Spleen (tissue), 11 donors: ENCODE measurements around the gene NRG3. TPM values are rescaled to one million over a fixed set of nuclear protein-coding genes. Genes with fewer than 3 reads are reported as not detected.

ENCODE experiments used
- DNase-seq: peaks from one replicate; pipeline ENCODE4 v3.0.0-alpha.2; 2020
- H3K27ac ChIP-seq, 8 donors: fragments of 200-600 bp; sonication (generic) in 7 of 8; 1 replicate in 4 of 8; 2 replicates in 4 of 8; pipeline versions ENCODE4 v1.5.0 to v1.8.0; 2016 to 2021; ENCODE audit warnings: inconsistent platforms in 4 of 8, mild to moderate bottlenecking in 4 of 8, moderate library complexity in 1 of 8
- H3K27me3 ChIP-seq, 7 donors: fragments of 200-600 bp; sonication (generic) in 6 of 7; replicated peaks in 1 of 7; 1 replicate in 4 of 7; 2 replicates in 3 of 7; pipeline versions ENCODE4 v1.5.0 to v1.8.0; 2016 to 2021; ENCODE audit warnings: inconsistent platforms in 3 of 7, mild to moderate bottlenecking in 1 of 7
- H3K36me3 ChIP-seq, 6 donors: fragments of 200-600 bp; sonication (generic) in 5 of 6; 1 replicate in 4 of 6; 2 replicates in 2 of 6; pipeline versions ENCODE4 v1.5.0 to v1.8.0; 2016 to 2021; ENCODE audit warnings: inconsistent platforms in 2 of 6
- H3K4me1 ChIP-seq, 6 donors: fragments of 200-600 bp; sonication (generic) in 5 of 6; 1 replicate in 3 of 6; 2 replicates in 3 of 6; pipeline versions ENCODE4 v1.5.0 to v1.8.0; 2016 to 2021; ENCODE audit warnings: inconsistent platforms in 3 of 6
- H3K4me3 ChIP-seq, 8 donors: fragments of 200-600 bp; sonication (generic) in 7 of 8; 1 replicate in 4 of 8; 2 replicates in 4 of 8; pipeline versions ENCODE4 v1.5.0 to v1.8.0; 2016 to 2021; ENCODE audit warnings: inconsistent platforms in 4 of 8, mild to moderate bottlenecking in 4 of 8, moderate library complexity in 2 of 8
- H3K9me3 ChIP-seq, 8 donors: fragments of 200-600 bp; sonication (generic) in 7 of 8; 1 replicate in 4 of 8; 2 replicates in 4 of 8; pipeline versions ENCODE4 v1.5.0 to v1.8.0; 2016 to 2021; ENCODE audit warnings: inconsistent platforms in 4 of 8
- POLR2A ChIP-seq, 3 donors: fragments of 450-650 bp; IDR thresholded peaks; one replicate each; pipeline ENCODE4 v1.5.1; 2017; ENCODE audit warnings: antibody characterized with exemption in 3 of 3, mild to moderate bottlenecking in 1 of 3
- POLR2AphosphoS5 ChIP-seq, 3 donors: sonication (generic); formaldehyde crosslinking; IDR thresholded peaks; one replicate each; pipeline ENCODE4 v1.5.1; 2017; ENCODE audit warnings: antibody characterized with exemption in 3 of 3
- WGBS, 5 donors: extraction: QIAGEN DNeasy Blood & Tissue Kit in 3 of 5; methylation state at CpG; one replicate each; pipeline versions ENCODE4 v1.1.5 to v1.1.7; 2013 to 2018; 5-methylcytosine and 5-hydroxymethylcytosine counted together
- intact Hi-C: fragments of 100-400 bp; cut with DNase I; formaldehyde crosslinking; loops from one replicate; pipeline ENCODE4 v1.15.0; 2023; ENCODE audit warnings: low total_unique reads
- polyA plus RNA-seq, 3 donors: library from polyadenylated mRNA; stranded (reverse); fragments of 200-250 nt; gene quantifications; one replicate each; pipeline ENCODE4 v1.2.1, GENCODE V29; 2013
- total RNA-seq, 7 donors: library from RNA; depleted of rRNA in 3 of 7; stranded (reverse); fragments of >200 nt in 3 of 7; fragmentation: NEBNext Ultra II Directional in 4 of 7; extraction: Animal tissue kit (Norgen Biotek cat#: 25700) in 4 of 7; gene quantifications; one replicate each; pipeline versions ENCODE4 v1.1.0 to v1.2.1, GENCODE V29; 2016 to 2021
- TF ChIP-seq, protein P1 (sequence below), 11 experiments: fragments of 200-600 bp in 7 of 11; fragments of 450-650 bp in 4 of 11; sonication (generic) in 4 of 11; IDR thresholded peaks in 8 of 11; conservative IDR thresholded peaks in 3 of 11; 1 replicate in 7 of 11; 2 replicates in 4 of 11; pipeline versions ENCODE4 v1.4.0 to v1.8.0; 2016 to 2021; ENCODE audit warnings: antibody characterized with exemption in 11 of 11, inconsistent platforms in 4 of 11, mild to moderate bottlenecking in 1 of 11
- donor health status: healthy with polysubstance abuse.
- donor health status: DM: no; HTN: no; CAD: no; lungs with moderate emphysema.
- donor health status: DM: no; HTN: no; CAD: no.
- donor health status: Bipolar disorder and iron deficiency.
- donor health status: healthy.
- donor health status: DM: no; HTN: no; CAD: no.
- donor health status: DM: yes; HTN: yes; CAD: no.

NRG3 gene
- total and polyA plus RNA-seq, 10 donors = 0.10 to 0.22 (median 0.21) TPM; not detected in 7

DNA sequence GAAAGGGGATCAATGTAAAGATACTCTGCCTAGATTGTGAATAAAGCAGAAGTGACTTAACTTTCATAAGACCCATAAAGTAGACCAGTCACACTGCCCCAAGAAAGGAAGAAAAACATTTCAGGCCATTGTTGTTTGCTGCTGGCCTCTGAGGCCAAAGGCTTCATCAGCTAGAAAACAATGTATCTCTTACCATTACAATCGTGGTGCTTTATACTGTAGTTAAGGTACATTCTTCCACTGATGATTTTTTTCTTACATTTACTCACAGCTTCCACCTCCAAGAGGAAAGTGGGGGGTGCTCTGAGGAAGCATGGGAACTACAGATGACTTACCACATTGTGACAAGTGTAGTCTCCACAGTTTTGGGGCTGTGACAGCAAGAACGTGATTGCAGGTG, 68.6 kb downstream of the NRG3 start:
- intact Hi-C loops = no loop called here
- no peak overlapping the region for H3K27ac ChIP-seq
- WGBS, 5 donors = 47 to 72% (median 53%) methylated on average over 2 of the region's 2 CpGs
- H3K4me1 ChIP-seq = no peaks in the 10 kb centered on the region
- no peak for TF ChIP-seq POLR2A (IDR thresholded peaks at IDR 0.05)
- DNase-seq = no peak
- H3K36me3 ChIP-seq = no peaks in the 10 kb centered on the region
- H3K27me3 ChIP-seq = no peaks in the 10 kb centered on the region
- peaks cover 0 to 8% (median 0%) of the 10 kb centered on the region in 8 donors for H3K9me3 ChIP-seq
- no peak overlapping the region for H3K4me3 ChIP-seq

DNA sequence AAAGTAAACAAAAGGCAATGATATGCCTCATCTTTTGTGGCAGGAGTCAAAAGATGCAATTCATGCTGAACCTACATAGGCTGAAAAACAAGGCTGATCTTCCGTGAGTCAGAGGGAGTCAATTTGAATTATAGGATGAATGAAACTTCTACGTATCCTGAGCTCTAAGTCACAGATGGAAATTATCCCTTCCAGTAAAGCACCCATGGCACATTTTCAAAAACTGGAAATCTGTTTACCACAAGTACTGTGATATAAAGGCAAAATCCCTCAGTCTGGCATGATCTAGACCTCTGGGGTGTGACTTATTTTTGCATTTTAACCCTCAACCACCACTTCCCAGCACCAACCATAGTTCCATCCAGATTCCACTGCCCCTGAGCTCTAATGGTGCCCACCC, 69.6 kb downstream of the NRG3 start:
- no peaks in the 10 kb centered on the region for H3K4me1 ChIP-seq
- TF ChIP-seq POLR2AphosphoS5 (IDR thresholded peaks at IDR 0.05) (no peak), POLR2A (IDR thresholded peaks at IDR 0.05) (no peak)
- TF ChIP-seq, protein P1, sequence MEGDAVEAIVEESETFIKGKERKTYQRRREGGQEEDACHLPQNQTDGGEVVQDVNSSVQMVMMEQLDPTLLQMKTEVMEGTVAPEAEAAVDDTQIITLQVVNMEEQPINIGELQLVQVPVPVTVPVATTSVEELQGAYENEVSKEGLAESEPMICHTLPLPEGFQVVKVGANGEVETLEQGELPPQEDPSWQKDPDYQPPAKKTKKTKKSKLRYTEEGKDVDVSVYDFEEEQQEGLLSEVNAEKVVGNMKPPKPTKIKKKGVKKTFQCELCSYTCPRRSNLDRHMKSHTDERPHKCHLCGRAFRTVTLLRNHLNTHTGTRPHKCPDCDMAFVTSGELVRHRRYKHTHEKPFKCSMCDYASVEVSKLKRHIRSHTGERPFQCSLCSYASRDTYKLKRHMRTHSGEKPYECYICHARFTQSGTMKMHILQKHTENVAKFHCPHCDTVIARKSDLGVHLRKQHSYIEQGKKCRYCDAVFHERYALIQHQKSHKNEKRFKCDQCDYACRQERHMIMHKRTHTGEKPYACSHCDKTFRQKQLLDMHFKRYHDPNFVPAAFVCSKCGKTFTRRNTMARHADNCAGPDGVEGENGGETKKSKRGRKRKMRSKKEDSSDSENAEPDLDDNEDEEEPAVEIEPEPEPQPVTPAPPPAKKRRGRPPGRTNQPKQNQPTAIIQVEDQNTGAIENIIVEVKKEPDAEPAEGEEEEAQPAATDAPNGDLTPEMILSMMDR (IDR thresholded peaks at IDR 0.05 in 8 of 11, conservative IDR thresholded peaks at IDR 0.05 in 3 of 11) = no peak
- no peak overlapping the region for H3K27ac ChIP-seq
- no peak for DNase-seq
- H3K36me3 ChIP-seq = no peaks in the 10 kb centered on the region
- H3K9me3 ChIP-seq = peaks cover 0 to 8% (median 0%) of the 10 kb centered on the region in 8 donors
- intact Hi-C loops = no loop called here
- H3K27me3 ChIP-seq = no peaks in the 10 kb centered on the region
- WGBS, 5 donors = 77 to 92% (median 89%) methylated on average over 2 of the region's 2 CpGs
- H3K4me3 ChIP-seq = no peak overlapping the region

DNA sequence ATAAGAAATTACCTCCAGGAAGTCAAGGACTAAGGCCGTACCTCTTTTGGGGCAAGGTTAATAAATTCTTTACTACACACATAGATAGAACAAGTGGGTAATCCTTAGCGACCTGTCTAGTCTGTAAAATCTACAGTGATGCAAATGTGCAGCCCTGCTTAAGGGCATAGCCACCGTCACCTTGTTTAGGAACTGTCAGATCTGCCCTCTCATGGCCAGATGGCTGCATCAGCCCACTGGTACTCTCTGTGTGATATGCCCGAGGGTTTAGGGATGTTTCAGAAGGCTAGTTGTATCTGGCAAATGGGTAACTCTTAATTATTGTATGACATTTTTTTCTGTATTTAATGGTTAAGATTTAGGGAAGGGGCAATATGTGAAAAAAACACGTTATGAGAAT, 74.3 kb downstream of the NRG3 start:
- Histone ChIP-seq H3K4me3 (no peak overlapping the region), H3K36me3 (no peaks in the 10 kb centered on the region), H3K27ac (no peak overlapping the region), H3K27me3 (no peaks in the 10 kb centered on the region), H3K4me1 (no peaks in the 10 kb centered on the region), H3K9me3 (peaks cover 0 to 15% (median 0%) of the 10 kb centered on the region in 8 donors)
- intact Hi-C loops = no loop called here
- TF ChIP-seq, protein P1 (IDR thresholded peaks at IDR 0.05 in 8 of 11, conservative IDR thresholded peaks at IDR 0.05 in 3 of 11) = no peak
- no peak for TF ChIP-seq POLR2A (IDR thresholded peaks at IDR 0.05)
- no peak for DNase-seq
- 57 to 78% (median 69%) methylated on average over 5 of the region's 5 CpGs for WGBS, 5 donors

DNA sequence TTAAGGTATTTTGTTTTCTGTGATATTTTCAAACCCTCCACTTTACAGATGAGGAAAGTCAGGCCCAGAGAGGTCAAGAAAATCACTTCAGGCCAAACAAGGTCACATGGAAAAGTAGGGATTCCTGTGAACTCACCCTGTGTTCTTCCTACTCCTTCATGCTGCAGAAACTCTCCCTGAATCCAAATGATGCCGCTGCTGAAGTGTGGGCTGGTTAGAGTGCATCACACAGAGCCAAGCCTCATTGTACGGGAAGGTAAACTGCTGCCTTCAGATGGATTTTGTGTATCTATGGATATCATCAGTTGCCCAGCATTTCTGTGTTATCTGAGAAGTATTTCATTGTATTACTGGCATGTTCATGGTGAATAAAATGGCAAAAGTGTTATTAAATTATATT, 75.4 kb downstream of the NRG3 start:
- H3K4me3 ChIP-seq = no peak overlapping the region
- no peaks in the 10 kb centered on the region for H3K4me1 ChIP-seq
- 79 to 87% (median 82%) methylated on average over 2 of the region's 2 CpGs for WGBS, 5 donors
- no peaks in the 10 kb centered on the region for H3K27me3 ChIP-seq
- no peaks in the 10 kb centered on the region for H3K36me3 ChIP-seq
- TF ChIP-seq, protein P1 (IDR thresholded peaks at IDR 0.05 in 8 of 11, conservative IDR thresholded peaks at IDR 0.05 in 3 of 11) = no peak
- TF ChIP-seq POLR2AphosphoS5 (IDR thresholded peaks at IDR 0.05) (no peak), POLR2A (IDR thresholded peaks at IDR 0.05) (no peak)
- no peak overlapping the region for H3K27ac ChIP-seq
- peaks cover 0 to 15% (median 0%) of the 10 kb centered on the region in 8 donors for H3K9me3 ChIP-seq
- intact Hi-C loops = no loop called here
- no peak for DNase-seq

DNA sequence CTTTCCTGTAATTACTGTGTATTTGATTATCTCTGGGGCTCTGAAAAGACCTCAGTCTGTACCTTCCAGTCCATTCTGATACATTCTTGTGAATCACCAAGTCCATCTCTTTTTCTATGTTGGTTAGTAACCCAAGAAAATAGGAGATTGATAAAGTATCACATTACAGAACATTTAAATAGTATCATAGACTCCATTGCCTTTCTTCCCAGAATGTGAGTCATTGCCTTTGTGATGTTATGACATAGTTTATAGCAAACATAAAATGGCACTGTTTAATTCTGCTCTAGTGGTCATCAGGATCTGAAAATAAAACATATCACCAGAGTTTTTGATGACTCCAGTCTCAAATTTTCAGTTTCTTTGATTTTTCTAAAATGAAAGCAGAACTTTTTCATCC, 78.4 kb downstream of the NRG3 start:
- no peak for TF ChIP-seq POLR2AphosphoS5 (IDR thresholded peaks at IDR 0.05)
- TF ChIP-seq POLR2A (IDR thresholded peaks at IDR 0.05) = no peak
- TF ChIP-seq, protein P1 (IDR thresholded peaks at IDR 0.05 in 8 of 11, conservative IDR thresholded peaks at IDR 0.05 in 3 of 11) = no peak
- no peak overlapping the region for H3K4me3 ChIP-seq
- no peak for DNase-seq
- H3K9me3 ChIP-seq = peaks cover 0 to 15% (median 0%) of the 10 kb centered on the region in 8 donors
- no peaks in the 10 kb centered on the region for H3K4me1 ChIP-seq
- no peaks in the 10 kb centered on the region for H3K36me3 ChIP-seq
- H3K27ac ChIP-seq = no peak overlapping the region
- intact Hi-C loops = no loop called here
- no peaks in the 10 kb centered on the region for H3K27me3 ChIP-seq
